ENCODE results near the gene EPHA3.

DNA sequence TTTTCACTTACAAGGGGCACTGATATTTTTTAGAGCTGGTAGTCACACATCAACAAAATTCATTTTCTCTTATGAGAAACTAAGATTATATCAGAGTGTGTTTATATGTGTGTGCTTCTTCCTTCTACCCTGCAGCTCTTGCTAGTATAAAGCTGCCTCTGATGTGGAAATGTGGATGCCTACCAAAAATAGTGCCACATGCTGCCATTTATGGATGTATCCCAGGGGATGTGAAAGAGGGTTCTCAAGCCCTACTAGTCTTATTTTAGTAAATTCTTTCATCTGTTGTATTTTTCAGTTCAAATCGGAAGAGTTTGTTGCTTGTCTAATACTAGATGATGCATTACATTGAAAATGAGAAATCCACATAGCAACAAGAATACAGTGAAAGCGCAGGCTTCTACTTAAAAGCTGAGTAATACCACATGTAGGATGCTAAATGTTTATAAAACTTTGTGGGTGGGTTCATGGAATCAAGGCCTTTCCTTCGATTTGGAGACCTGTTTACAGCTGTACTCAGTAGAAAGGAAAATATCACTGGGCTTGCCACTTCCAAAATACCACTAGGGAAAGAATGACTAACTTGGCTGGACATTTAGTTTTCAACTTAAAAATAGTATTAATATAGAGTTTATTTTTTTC is 399.2 kb downstream of the EPHA3 start:
- no peak for TF ChIP-seq POLR2AphosphoS5 (IDR thresholded peaks at IDR 0.05; ENCODE audit: low read depth)
- TF ChIP-seq GABPA (IDR thresholded peaks at IDR 0.05; ENCODE audit: low read depth) = no peak
- no peak for TF ChIP-seq CTCF (IDR thresholded peaks at IDR 0.05; ENCODE audit: insufficient read depth, low read length)
- TF ChIP-seq, protein P1, sequence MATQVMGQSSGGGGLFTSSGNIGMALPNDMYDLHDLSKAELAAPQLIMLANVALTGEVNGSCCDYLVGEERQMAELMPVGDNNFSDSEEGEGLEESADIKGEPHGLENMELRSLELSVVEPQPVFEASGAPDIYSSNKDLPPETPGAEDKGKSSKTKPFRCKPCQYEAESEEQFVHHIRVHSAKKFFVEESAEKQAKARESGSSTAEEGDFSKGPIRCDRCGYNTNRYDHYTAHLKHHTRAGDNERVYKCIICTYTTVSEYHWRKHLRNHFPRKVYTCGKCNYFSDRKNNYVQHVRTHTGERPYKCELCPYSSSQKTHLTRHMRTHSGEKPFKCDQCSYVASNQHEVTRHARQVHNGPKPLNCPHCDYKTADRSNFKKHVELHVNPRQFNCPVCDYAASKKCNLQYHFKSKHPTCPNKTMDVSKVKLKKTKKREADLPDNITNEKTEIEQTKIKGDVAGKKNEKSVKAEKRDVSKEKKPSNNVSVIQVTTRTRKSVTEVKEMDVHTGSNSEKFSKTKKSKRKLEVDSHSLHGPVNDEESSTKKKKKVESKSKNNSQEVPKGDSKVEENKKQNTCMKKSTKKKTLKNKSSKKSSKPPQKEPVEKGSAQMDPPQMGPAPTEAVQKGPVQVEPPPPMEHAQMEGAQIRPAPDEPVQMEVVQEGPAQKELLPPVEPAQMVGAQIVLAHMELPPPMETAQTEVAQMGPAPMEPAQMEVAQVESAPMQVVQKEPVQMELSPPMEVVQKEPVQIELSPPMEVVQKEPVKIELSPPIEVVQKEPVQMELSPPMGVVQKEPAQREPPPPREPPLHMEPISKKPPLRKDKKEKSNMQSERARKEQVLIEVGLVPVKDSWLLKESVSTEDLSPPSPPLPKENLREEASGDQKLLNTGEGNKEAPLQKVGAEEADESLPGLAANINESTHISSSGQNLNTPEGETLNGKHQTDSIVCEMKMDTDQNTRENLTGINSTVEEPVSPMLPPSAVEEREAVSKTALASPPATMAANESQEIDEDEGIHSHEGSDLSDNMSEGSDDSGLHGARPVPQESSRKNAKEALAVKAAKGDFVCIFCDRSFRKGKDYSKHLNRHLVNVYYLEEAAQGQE (IDR thresholded peaks at IDR 0.05; ENCODE audit: insufficient replicate concordance, low read depth) = no peak
- no peak for TF ChIP-seq SPI1 (IDR thresholded peaks at IDR 0.05; ENCODE audit: borderline replicate concordance, low read depth)

Measured in HL-60 (cell line).